ENCODE results near the gene GJB5. TPM values are rescaled to one million over a fixed set of nuclear protein-coding genes. Genes with fewer than 3 reads are reported as not detected.

Gene GJB5
- total RNA-seq, 1 donor: not detected

GRCh38 chr1:34779526-34779925 is 24.7 kb downstream of the GJB5 start:
- TF ChIP-seq CTCF (IDR thresholded peaks at IDR 0.05; ENCODE audit: insufficient read depth, low read length): no peak
- H3K4me3 ChIP-seq (ENCODE audit: low read depth, low read length): no peak overlapping the region
- DNase-seq (ENCODE audit: low read depth): no peak

GRCh38 chr1:34779962-34780361 is 25.1 kb downstream of the GJB5 start:
- no peak for TF ChIP-seq CTCF (IDR thresholded peaks at IDR 0.05; ENCODE audit: insufficient read depth, low read length)
- no peak for DNase-seq (ENCODE audit: low read depth)
- H3K4me3 ChIP-seq (ENCODE audit: low read depth, low read length): no peak overlapping the region

- TF ChIP-seq CTCF (IDR thresholded peaks at IDR 0.05; ENCODE audit: insufficient read depth, low read length): no peak
- DNase-seq (ENCODE audit: low read depth): no peak
- no peak overlapping the region for H3K4me3 ChIP-seq (ENCODE audit: low read depth, low read length)
Observed at GRCh38 chr1:34780528-34780927, 25.7 kb downstream of the GJB5 start.

- TF ChIP-seq CTCF (IDR thresholded peaks at IDR 0.05; ENCODE audit: insufficient read depth, low read length): no peak
- no peak for DNase-seq (ENCODE audit: low read depth)
- H3K4me3 ChIP-seq (ENCODE audit: low read depth, low read length): peak within 1 kb of the TSS; percentile 28
Observed at GRCh38 chr1:34781071-34781843, 26.4 kb downstream of the GJB5 start, which contains the start of gene GJB3. Gene GJB3, plus strand, starts transcription at chr1:34781214. Its CDS starts 3,549 bp downstream, at chr1:34784763.

GRCh38 chr1:34781844-34782391 is 27.1 kb downstream of the GJB5 start:
- TF ChIP-seq CTCF (IDR thresholded peaks at IDR 0.05; ENCODE audit: insufficient read depth, low read length): no peak
- no peak overlapping the region for H3K4me3 ChIP-seq (ENCODE audit: low read depth, low read length)

GRCh38 chr1:34784751-34785221 is 29.9 kb downstream of the GJB5 start:
- TF ChIP-seq CTCF (IDR thresholded peaks at IDR 0.05; ENCODE audit: insufficient read depth, low read length): no peak
- no peak overlapping the region for H3K4me3 ChIP-seq (ENCODE audit: low read depth, low read length)
- DNase-seq (ENCODE audit: low read depth): no peak

More at GRCh38 chr1:34781844-34782391, 27.1 kb downstream of the GJB5 start:
- DNase-seq (ENCODE audit: low read depth): no peak
